Left renal pelvis (tissue), 4 donors: Measurements from ENCODE around the gene HIC2. TPM values are rescaled to one million over a fixed set of nuclear protein-coding genes. Genes with fewer than 3 reads are reported as not detected.
"Not testable (repeated sequence)": the region's sequence is repeated elsewhere in the genome, so short reads cannot be mapped to it uniquely, and the experiment has no call there.

Experiments
- DNase-seq, 4 donors: peaks; one replicate each; pipeline ENCODE4 v3.0.0-alpha.2; 2013; ENCODE audit warnings: low read depth in 4 of 4, low spot score in 3 of 4
- polyA plus RNA-seq, 4 donors: library from polyadenylated mRNA; unstranded; fragments of 120-200 nt; gene quantifications; one replicate each; pipeline ENCODE4 v1.2.1, GENCODE V29; 2013; ENCODE audit not compliant: insufficient read length in 4 of 4

Gene HIC2
- 10 to 100 TPM in 1 of 4 donors, 1 to 10 TPM in 3; 6.9 to 11.5 (median 8.6) TPM for polyA plus RNA-seq

- not testable (repeated sequence) for DNase-seq
Measured at GRCh38 chr22:21417227-21417746, at the start of gene HIC2. Gene HIC2, plus strand, starts transcription at chr22:21417371. Its CDS starts 25,461 bp downstream, at chr22:21442832.

GRCh38 chr22:21368603-21369310, 48.4 kb upstream of the HIC2 start:
- not testable (repeated sequence) for DNase-seq

- not testable (repeated sequence) for DNase-seq
Measured at GRCh38 chr22:21375880-21376279, 41.3 kb upstream of the HIC2 start.

- DNase-seq, result not testable (repeated sequence)
Measured at GRCh38 chr22:21383701-21384467, 33.3 kb upstream of the HIC2 start, which contains the start of gene RIMBP3B. Gene RIMBP3B, plus strand, starts transcription at chr22:21383751. Its CDS starts 108 bp downstream, at chr22:21383859.

GRCh38 chr22:21384468-21385357, 32.5 kb upstream of the HIC2 start:
- DNase-seq, result not testable (repeated sequence)

- not testable (repeated sequence) for DNase-seq
Measured at GRCh38 chr22:21389480-21389879, 27.7 kb upstream of the HIC2 start.

GRCh38 chr22:21390013-21390412, 27.2 kb upstream of the HIC2 start:
- not testable (repeated sequence) for DNase-seq

GRCh38 chr22:21394613-21395012, 22.6 kb upstream of the HIC2 start:
- not testable (repeated sequence) for DNase-seq

GRCh38 chr22:21401197-21401969, 15.8 kb upstream of the HIC2 start:
- not testable (repeated sequence) for DNase-seq

GRCh38 chr22:21402763-21403314, 14.3 kb upstream of the HIC2 start:
- not testable (repeated sequence) for DNase-seq

GRCh38 chr22:21407139-21407538, 10.0 kb upstream of the HIC2 start:
- not testable (repeated sequence) for DNase-seq

GRCh38 chr22:21407792-21408191, 9.4 kb upstream of the HIC2 start:
- not testable (repeated sequence) for DNase-seq

- DNase-seq, result not testable (repeated sequence)
Measured at GRCh38 chr22:21416375-21416774, 796 bp upstream of the HIC2 start.

GRCh38 chr22:21417853-21418252, 682 bp downstream of the HIC2 start:
- DNase-seq, result not testable (repeated sequence)

GRCh38 chr22:21418974-21419638, 1.9 kb downstream of the HIC2 start:
- DNase-seq, result not testable (repeated sequence)

- not testable (repeated sequence) for DNase-seq
Measured at GRCh38 chr22:21420180-21420763, 3.1 kb downstream of the HIC2 start.

- not testable (repeated sequence) for DNase-seq
Measured at GRCh38 chr22:21424084-21424709, 7.0 kb downstream of the HIC2 start.
